ENCODE measurements around the gene SLC16A4.

Gene SLC16A4

GRCh38 chr1:110355321-110355720, 35.5 kb downstream of the SLC16A4 start:
- DNase-seq = no peak

GRCh38 chr1:110350360-110350759, 40.5 kb downstream of the SLC16A4 start:
- DNase-seq = peak; percentile 27

- DNase-seq = no peak
Observed at GRCh38 chr1:110348771-110349170, 42.1 kb downstream of the SLC16A4 start.

- DNase-seq = no peak
Observed at GRCh38 chr1:110348050-110348449, 42.8 kb downstream of the SLC16A4 start.

- DNase-seq = no peak
Observed at GRCh38 chr1:110347182-110347893, 43.5 kb downstream of the SLC16A4 start.

GRCh38 chr1:110346690-110347089, 44.1 kb downstream of the SLC16A4 start:
- DNase-seq = no peak

- DNase-seq = no peak
Observed at GRCh38 chr1:110345480-110345879, 45.3 kb downstream of the SLC16A4 start.

GRCh38 chr1:110344152-110344551, 46.7 kb downstream of the SLC16A4 start:
- no peak for DNase-seq

GRCh38 chr1:110343249-110343648, 47.6 kb downstream of the SLC16A4 start:
- DNase-seq = no peak

GRCh38 chr1:110341872-110342331, 48.9 kb downstream of the SLC16A4 start:
- no peak for DNase-seq

GRCh38 chr1:110341146-110341871, 49.5 kb downstream of the SLC16A4 start:
- no peak for DNase-seq

GRCh38 chr1:110340207-110340468, 50.7 kb downstream of the SLC16A4 start:
- no peak for DNase-seq

GRCh38 chr1:110339407-110340206, 51.2 kb downstream of the SLC16A4 start:
- peak; percentile 79 for DNase-seq

GRCh38 chr1:110338886-110339406, 51.9 kb downstream of the SLC16A4 start, which contains the start of gene RBM15:
TSS of gene RBM15 (plus strand) at chr1:110339377. CDS start at chr1:110339406, 29 bp downstream.
- peak; percentile 100 for DNase-seq

GRCh38 chr1:110338309-110338885, 52.4 kb downstream of the SLC16A4 start:
- DNase-seq = peak; percentile 97

- DNase-seq = peak; percentile 69
Observed at GRCh38 chr1:110337704-110338308, 53.0 kb downstream of the SLC16A4 start.

GRCh38 chr1:110336300-110337039, 54.4 kb downstream of the SLC16A4 start:
- DNase-seq = peak; percentile 30

- DNase-seq = no peak
Observed at GRCh38 chr1:110335265-110335664, 55.6 kb downstream of the SLC16A4 start.

- DNase-seq = no peak
Observed at GRCh38 chr1:110328700-110329099, 62.1 kb downstream of the SLC16A4 start.

GRCh38 chr1:110328274-110328673, 62.6 kb downstream of the SLC16A4 start:
- no peak for DNase-seq

GRCh38 chr1:110326826-110327225, 64.0 kb downstream of the SLC16A4 start:
- DNase-seq = no peak

- no peak for DNase-seq
Observed at GRCh38 chr1:110324667-110325066, 66.2 kb downstream of the SLC16A4 start.

Measured in hematopoietic multipotent progenitor cell treated with erythropoietin and hydrocortisone succinate and interleukin-3 and kit ligand, for 4 days (in vitro differentiated cells).